Measurements from ENCODE around the gene PLD2.

The PLD2 gene

DNA sequence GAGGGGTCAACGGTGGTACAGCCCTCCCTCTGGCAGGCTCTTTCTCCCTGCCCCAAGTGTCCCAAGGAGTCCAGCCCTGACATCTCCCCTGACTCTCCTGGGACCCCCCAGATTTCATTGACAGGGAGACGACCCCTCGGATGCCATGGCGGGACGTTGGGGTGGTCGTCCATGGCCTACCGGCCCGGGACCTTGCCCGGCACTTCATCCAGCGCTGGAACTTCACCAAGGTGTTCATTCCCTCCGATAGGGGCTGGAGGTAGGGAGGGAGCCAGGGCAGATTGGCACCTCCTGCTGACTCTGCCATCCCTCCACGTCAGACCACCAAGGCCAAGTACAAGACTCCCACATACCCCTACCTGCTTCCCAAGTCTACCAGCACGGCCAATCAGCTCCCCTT, 9.9 kb downstream of the PLD2 start:
- H3K27me3 ChIP-seq (ENCODE audit: low read length): no peaks in the 10 kb centered on the region
- TF ChIP-seq, protein P1, sequence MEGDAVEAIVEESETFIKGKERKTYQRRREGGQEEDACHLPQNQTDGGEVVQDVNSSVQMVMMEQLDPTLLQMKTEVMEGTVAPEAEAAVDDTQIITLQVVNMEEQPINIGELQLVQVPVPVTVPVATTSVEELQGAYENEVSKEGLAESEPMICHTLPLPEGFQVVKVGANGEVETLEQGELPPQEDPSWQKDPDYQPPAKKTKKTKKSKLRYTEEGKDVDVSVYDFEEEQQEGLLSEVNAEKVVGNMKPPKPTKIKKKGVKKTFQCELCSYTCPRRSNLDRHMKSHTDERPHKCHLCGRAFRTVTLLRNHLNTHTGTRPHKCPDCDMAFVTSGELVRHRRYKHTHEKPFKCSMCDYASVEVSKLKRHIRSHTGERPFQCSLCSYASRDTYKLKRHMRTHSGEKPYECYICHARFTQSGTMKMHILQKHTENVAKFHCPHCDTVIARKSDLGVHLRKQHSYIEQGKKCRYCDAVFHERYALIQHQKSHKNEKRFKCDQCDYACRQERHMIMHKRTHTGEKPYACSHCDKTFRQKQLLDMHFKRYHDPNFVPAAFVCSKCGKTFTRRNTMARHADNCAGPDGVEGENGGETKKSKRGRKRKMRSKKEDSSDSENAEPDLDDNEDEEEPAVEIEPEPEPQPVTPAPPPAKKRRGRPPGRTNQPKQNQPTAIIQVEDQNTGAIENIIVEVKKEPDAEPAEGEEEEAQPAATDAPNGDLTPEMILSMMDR (IDR thresholded peaks at IDR 0.05; ENCODE audit: insufficient read depth, low read length, poor library complexity, severe bottlenecking): no peak
- H3K9ac ChIP-seq (ENCODE audit: low read length): no peak overlapping the region
- H4K20me1 ChIP-seq (ENCODE audit: low read depth, low read length): no peaks in the 10 kb centered on the region
- no peak overlapping the region for H3K4me2 ChIP-seq (ENCODE audit: low read depth, low read length, poor library complexity, severe bottlenecking)
- no peaks in the 10 kb centered on the region for H3K79me2 ChIP-seq (ENCODE audit: insufficient read depth, low read length)
- H3F3A ChIP-seq (ENCODE audit: insufficient read depth): no peaks in the 10 kb centered on the region
- no peak overlapping the region for H3K4me3 ChIP-seq (ENCODE audit: insufficient read depth, low read length, poor library complexity, severe bottlenecking)
- no peak overlapping the region for H3K27ac ChIP-seq (ENCODE audit: low read depth, low read length)
- no peaks in the 10 kb centered on the region for H3K36me3 ChIP-seq (ENCODE audit: low read length)
- H2AFZ ChIP-seq (ENCODE audit: low read depth, low read length, severe bottlenecking): no peak overlapping the region
- H3K9me2 ChIP-seq (replicated peaks; ENCODE audit: insufficient read depth, low read length): no peaks in the 10 kb centered on the region
- H3K9me3 ChIP-seq (ENCODE audit: insufficient read depth, low read length): no peaks in the 10 kb centered on the region

DNA sequence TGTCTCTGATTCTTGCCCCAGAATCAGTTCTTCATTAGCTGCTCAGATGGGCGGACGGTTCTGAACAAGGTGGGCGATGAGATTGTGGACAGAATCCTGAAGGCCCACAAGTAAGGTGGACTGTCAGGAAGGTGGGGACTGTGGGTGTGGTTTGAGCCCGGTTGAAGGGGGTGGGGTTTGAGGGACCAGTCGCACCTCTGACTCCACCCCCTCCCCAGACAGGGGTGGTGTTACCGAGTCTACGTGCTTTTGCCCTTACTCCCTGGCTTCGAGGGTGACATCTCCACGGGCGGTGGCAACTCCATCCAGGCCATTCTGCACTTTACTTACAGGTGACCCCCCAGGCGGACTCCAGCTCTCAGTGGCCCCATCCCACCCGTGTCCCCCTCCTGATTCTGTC, 11.3 kb downstream of the PLD2 start:
- Histone ChIP-seq H3F3A (ENCODE audit: insufficient read depth) (no peaks in the 10 kb centered on the region), H3K36me3 (ENCODE audit: low read length) (no peaks in the 10 kb centered on the region), H4K20me1 (ENCODE audit: low read depth, low read length) (no peaks in the 10 kb centered on the region), H2AFZ (ENCODE audit: low read depth, low read length, severe bottlenecking) (no peak overlapping the region), H3K27ac (ENCODE audit: low read depth, low read length) (no peak overlapping the region), H3K4me3 (ENCODE audit: insufficient read depth, low read length, poor library complexity, severe bottlenecking) (no peak overlapping the region), H3K79me2 (ENCODE audit: insufficient read depth, low read length) (no peaks in the 10 kb centered on the region), H3K9ac (ENCODE audit: low read length) (no peak overlapping the region), H3K9me3 (ENCODE audit: insufficient read depth, low read length) (no peaks in the 10 kb centered on the region), H3K9me2 (replicated peaks; ENCODE audit: insufficient read depth, low read length) (no peaks in the 10 kb centered on the region), H3K27me3 (ENCODE audit: low read length) (no peaks in the 10 kb centered on the region), H3K4me2 (ENCODE audit: low read depth, low read length, poor library complexity, severe bottlenecking) (no peak overlapping the region)
- TF ChIP-seq, protein P1 (IDR thresholded peaks at IDR 0.05; ENCODE audit: insufficient read depth, low read length, poor library complexity, severe bottlenecking): no peak
- TF ChIP-seq EZH2phosphoT487 (conservative IDR thresholded peaks at IDR 0.05; ENCODE audit: low read length): no peak

DNA sequence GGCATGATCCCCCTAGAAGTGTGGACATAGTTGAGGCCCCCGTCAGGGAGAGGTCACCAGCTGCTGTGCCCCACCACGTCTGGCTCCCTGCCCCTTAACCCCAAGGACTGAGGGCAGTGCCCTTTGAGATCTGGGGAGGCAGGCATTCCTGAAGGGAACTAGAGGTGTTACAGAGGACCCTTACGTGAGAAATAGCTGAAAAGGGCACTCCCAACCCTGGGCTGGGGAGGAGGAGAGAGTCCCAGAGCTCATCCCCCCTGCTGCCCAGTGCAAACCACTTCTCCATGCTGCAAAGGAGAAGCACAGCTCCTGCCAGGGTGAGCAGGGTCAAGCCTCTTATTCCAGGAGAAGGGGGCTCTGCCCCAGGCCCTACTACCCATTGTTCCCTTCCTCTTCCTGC, 15.9 kb downstream of the PLD2 start:
- H3K4me2 ChIP-seq (ENCODE audit: low read depth, low read length, poor library complexity, severe bottlenecking): no peak overlapping the region
- H3K4me3 ChIP-seq (ENCODE audit: insufficient read depth, low read length, poor library complexity, severe bottlenecking): no peak overlapping the region
- H3K79me2 ChIP-seq (ENCODE audit: insufficient read depth, low read length): no peaks in the 10 kb centered on the region
- no peaks in the 10 kb centered on the region for H4K20me1 ChIP-seq (ENCODE audit: low read depth, low read length)
- H3K36me3 ChIP-seq (ENCODE audit: low read length): no peaks in the 10 kb centered on the region
- H3K27me3 ChIP-seq (ENCODE audit: low read length): no peaks in the 10 kb centered on the region
- TF ChIP-seq, protein P1 (IDR thresholded peaks at IDR 0.05; ENCODE audit: insufficient read depth, low read length, poor library complexity, severe bottlenecking): no peak
- no peak for TF ChIP-seq EZH2phosphoT487 (conservative IDR thresholded peaks at IDR 0.05; ENCODE audit: low read length)
- no peaks in the 10 kb centered on the region for H3K9me3 ChIP-seq (ENCODE audit: insufficient read depth, low read length)
- H3K9ac ChIP-seq (ENCODE audit: low read length): no peak overlapping the region
- H3K9me2 ChIP-seq (replicated peaks; ENCODE audit: insufficient read depth, low read length): no peaks in the 10 kb centered on the region
- no peak overlapping the region for H3K27ac ChIP-seq (ENCODE audit: low read depth, low read length)
- no peak overlapping the region for H2AFZ ChIP-seq (ENCODE audit: low read depth, low read length, severe bottlenecking)
- no peaks in the 10 kb centered on the region for H3F3A ChIP-seq (ENCODE audit: insufficient read depth)
